ENCODE results near the gene ZNF266. TPM values are rescaled to one million over a fixed set of nuclear protein-coding genes. Genes with fewer than 3 reads are reported as not detected.

The ZNF266 gene
- total RNA-seq, 1 donor: 14.5 TPM

Other genes with a start within 250 kb of the ZNF266 start
- gene OR7D4, start 216.0 kb downstream of the ZNF266 start, total RNA-seq: not detected
- not detected for gene OR7E24, start 184.6 kb downstream of the ZNF266 start, total RNA-seq
- 12.4 TPM for gene ZNF699, start 125.7 kb downstream of the ZNF266 start, total RNA-seq
- 10.8 TPM for gene ZNF559, start 111.4 kb downstream of the ZNF266 start, total RNA-seq
- 0.81 TPM for gene ZNF177, start 72.6 kb downstream of the ZNF266 start, total RNA-seq
- gene ZNF560, start 63.0 kb upstream of the ZNF266 start, total RNA-seq: not detected
- 15.3 TPM for gene ZNF426, start 103.1 kb upstream of the ZNF266 start, total RNA-seq
- gene ZNF121, start 148.9 kb upstream of the ZNF266 start, total RNA-seq: 22.6 TPM
- 36.1 TPM for gene ZNF561, start 185.7 kb upstream of the ZNF266 start, total RNA-seq
- 18.9 TPM for gene ZNF562, start 239.5 kb upstream of the ZNF266 start, total RNA-seq

All from hematopoietic multipotent progenitor cell (in vitro differentiated cells).